HG03045 (cell line): Measurements from ENCODE around the gene MNDA.
A peak's percentile ranks its signal among the peaks of the same experiment; 100 is the strongest.

ENCODE experiments used
- ATAC-seq: cut with Tn5 transposase; IDR thresholded peaks from one replicate; pipeline ENCODE4 v1.9.1; 2021; ENCODE audit warnings: mild to moderate bottlenecking, moderate library complexity; ENCODE audit not compliant: unreplicated experiment

Gene MNDA

DNA sequence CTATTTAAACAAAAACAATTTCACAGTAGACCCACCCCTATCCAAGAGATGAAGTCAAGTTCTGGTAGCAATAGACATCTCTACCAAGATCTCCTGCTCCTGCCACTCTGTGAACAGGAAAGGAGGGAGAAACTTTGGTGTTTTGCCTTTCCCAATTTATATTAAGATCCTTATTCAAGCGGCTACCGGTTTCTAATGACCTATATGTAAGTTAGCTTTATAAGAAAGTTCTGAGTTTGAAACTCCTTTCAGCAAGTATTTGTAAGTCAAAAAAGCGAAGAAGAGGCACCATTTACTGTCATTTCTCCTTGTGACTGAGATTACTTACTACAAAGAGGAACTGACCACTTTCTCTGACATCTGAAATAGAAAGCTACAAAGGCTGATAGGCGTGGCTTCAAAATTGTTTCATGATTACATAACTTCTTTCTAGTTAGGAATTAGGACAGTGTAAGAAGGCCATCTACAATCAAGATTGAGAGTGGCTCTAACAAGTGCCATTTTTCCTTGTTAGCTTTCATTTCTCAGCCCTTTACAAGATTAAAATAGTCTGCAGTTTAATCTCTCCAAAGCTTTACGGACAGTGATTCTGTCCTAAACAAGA lies at the start of gene MNDA:
MNDA (plus strand) TSS at position 448 of the 604 bp plus-strand sequence. CDS start 10,803 bp downstream, outside the sequence.
- ATAC-seq, result peak; percentile 88

DNA sequence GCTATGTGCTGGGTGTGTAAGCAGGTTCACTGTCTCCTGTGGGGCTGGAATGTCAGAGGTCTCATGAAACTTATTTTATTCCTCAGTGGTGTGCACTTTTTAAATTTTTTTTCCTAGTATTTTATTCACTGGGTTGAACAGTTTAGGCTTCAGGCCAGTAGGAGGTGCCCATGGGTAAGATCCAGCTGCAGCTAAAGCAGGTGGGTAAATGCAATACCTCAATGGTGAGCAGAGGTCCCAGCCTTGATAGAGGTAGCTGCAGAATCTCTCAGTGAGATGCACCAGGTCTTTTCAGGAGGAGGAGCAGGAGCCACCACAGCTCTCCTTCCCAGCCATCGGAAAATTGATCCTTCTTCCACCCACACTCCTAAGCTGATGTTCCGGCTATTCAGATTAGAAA lies 37.5 kb upstream of the MNDA start:
- ATAC-seq, result no peak

DNA sequence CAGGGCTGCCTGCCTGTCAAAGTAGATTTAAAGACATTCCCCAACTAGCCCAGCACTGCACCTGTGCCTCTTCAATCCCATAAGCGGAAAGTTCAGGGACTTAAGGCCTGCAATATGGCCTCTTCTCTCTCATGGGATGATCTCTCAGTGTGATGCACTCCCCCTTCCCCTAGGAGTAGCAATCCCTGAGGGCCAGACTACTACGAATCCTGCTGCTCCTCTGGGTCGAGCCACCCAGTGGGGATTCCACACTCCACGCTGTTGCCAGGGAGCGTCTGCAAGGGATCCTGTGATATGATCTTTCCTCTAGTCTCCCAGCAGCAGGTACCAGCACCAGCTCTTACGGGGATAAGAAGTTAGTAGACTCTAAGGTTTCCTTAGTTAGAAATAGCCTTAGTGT lies 36.9 kb upstream of the MNDA start:
- no peak for ATAC-seq

GRCh38 chr1:158798531-158798930 lies 32.6 kb upstream of the MNDA start:
- no peak for ATAC-seq

GRCh38 chr1:158799689-158800088 lies 31.5 kb upstream of the MNDA start:
- ATAC-seq, result no peak

DNA sequence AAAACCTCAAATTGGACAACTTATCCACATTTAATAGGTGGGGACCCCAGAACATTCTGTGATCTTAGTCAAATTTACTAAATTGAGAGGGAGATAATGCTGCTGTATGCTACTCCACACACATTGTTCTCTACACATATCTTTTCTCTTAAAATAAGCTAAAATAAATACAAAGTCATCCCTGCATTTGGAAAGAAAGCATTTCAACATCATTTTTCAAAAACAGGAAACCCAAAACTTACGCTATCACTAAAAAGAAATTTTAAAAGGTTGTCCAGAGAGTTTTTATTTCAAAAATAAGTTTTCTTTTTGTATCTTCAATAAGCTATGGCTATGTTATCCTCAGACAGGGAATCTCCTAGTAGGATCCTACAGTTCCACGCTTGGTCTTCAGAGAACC lies 30.6 kb upstream of the MNDA start:
- ATAC-seq, result no peak

DNA sequence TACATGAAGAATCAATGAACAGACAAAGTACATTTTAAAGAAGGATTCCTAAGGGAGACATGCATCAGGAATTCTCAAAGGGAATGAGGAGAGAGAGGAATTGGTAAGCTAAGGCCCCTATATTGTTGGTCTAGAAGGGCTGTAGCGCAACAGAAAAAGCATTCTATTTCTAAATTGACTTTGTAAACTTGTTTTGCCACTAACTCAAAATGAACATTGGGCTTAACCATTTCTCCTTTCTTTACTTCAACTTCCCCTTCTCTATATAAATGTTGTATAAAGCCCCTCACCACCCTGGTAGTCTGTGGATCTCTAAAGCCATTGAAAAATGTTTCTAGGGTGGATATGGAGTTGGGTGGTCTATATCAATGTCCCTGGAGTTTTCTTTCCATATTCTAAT lies 29.8 kb upstream of the MNDA start:
- no peak for ATAC-seq

DNA sequence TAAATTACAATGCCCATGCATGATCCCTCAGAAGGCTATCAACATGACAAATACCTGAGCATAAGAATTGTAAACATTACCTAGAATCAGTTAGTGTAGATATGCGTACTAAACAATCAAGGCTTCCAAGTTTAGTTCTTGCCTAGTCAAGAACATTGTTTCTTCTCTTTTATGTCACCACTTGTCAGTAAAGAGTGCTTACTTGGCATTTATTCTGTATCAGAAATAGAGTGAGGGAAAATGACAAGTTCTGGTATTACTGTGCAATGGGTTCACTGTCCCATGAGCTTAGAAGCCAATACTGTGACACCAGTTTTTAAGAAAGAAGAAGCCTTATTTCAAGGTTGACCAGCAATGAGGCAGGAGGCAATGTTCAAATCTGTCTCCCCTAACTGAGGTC lies 27.5 kb upstream of the MNDA start:
- no peak for ATAC-seq

DNA sequence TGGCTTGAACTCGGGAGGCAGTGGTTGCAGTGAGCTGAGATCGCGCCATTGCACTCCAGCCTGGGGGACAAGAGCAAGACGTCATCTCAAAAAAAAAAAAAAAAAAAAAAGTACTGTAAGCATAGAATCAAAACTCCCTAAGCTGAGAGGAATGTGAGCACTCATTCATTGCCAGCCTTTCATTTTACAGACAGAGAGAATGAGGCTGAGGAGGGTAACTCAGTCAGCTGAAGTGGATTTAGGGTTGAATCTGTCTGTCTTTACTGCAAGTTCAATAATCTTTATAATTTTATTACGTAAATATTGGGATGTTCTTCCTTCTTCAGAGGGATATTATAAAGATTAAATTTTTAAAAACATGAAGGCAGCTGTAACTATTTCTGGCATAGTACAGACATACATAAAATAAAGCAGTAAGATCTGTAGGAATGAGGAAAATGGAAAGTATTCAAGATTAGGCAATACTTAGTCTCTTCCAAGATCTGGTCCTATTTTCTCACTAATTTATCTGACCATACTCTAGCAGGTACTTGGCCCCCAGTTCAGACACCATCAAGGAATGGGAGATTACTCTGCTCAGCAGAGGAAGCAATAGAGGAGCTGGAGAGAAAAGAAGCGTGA lies 24.1 kb upstream of the MNDA start:
- no peak for ATAC-seq

DNA sequence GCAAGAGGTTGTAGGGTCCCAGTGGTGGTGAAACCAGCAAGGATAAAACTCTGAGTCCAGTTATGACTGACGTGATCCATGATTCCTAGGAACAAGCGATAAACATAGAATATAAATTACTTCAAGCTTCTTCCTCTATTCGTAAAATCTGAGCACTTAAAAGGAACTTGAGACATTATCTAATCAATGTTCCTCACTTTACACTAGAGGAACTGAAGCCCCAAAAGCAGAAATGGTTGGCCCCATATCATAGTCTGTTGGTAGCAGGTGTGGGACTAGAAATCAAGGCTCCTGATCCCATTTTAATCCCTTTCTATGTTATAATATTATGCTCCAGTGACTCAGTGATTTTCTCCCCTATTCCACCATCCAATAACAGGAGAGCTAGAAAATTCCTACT lies 21.9 kb upstream of the MNDA start:
- ATAC-seq, result no peak

- ATAC-seq, result no peak
Measured at GRCh38 chr1:158809862-158810261, 21.3 kb upstream of the MNDA start.

GRCh38 chr1:158810311-158810710 lies 20.8 kb upstream of the MNDA start:
- no peak for ATAC-seq

DNA sequence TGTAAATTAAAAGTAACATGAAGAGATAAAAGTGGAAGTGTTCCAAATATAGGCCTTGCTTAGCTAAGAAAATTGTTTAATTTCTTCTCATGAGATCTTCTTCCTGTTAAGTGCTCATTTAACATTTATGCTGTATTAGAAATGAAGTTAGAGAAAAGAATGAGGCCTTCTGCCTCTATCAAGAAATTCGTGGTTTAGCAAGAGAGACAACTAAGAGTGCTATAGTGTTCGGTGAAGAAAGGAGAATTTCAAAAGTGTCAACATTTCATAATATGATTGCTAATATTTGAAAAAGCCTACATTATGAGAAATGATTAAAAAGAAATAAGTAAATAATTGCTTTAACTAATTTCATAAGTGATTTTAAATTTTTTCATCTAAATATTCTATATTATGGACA lies 18.8 kb upstream of the MNDA start:
- no peak for ATAC-seq

GRCh38 chr1:158813164-158813563 lies 18.0 kb upstream of the MNDA start:
- ATAC-seq, result no peak

- no peak for ATAC-seq
Measured at GRCh38 chr1:158814970-158815369, 16.2 kb upstream of the MNDA start.

GRCh38 chr1:158818560-158818959 lies 12.6 kb upstream of the MNDA start:
- no peak for ATAC-seq

GRCh38 chr1:158818975-158819431 lies 12.1 kb upstream of the MNDA start:
- ATAC-seq, result no peak

- ATAC-seq, result no peak
Measured at GRCh38 chr1:158819461-158820443, 11.4 kb upstream of the MNDA start.

DNA sequence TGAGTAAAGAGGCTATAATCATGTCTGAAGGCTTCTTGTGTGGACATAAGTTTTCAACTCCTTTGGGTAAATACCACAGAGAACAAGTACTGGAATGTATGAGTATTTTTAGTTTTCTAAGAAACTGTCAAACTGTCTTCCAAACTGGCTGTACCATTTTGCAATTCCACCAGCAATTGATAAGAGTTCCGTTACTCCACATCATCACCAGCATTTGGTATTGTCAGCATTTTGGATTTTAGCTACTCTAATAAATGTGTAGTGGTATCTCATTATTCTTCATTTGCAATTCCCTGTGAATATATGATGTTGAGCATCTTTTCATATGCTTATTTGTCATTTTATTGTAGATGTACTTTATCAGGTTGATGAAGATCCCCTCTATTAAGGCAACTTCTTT lies 9.4 kb upstream of the MNDA start:
- ATAC-seq, result no peak

GRCh38 chr1:158830074-158830677 lies 975 bp upstream of the MNDA start:
- peak; percentile 51 for ATAC-seq

DNA sequence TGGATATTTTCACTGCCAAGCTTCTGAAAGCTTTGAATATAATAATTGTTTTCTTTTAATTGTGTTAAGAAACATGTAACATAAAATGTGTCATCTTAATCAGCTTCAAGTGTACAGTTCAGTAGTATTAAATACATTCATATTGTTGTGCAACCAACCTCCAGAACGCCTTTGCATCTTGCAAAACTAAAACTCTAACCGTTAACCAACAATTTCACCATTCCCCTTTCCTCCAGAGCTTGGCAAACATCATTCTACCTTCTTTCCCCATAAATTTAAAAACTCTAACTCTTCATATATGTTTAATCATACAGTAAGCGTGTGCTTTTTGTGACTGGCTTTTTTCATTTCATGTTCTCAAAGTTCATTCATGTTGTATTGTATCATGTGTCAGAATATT lies 2.1 kb downstream of the MNDA start:
- no peak for ATAC-seq
